HCT116 (cell line): Measurements from ENCODE around the gene TMEM52.

Source experiments
- CTCF ChIP-seq, 3 experiments: fragments of 200-600 bp in 1 of 3; sonication (generic) in 1 of 3; IDR thresholded peaks in 2 of 3; conservative IDR thresholded peaks in 1 of 3; 2 replicates each; pipeline ENCODE4 v1.5.1; 2012 to 2017; ENCODE audit warnings: low read depth in 2 of 3, low read length in 2 of 3, antibody characterized with exemption in 1 of 3, borderline replicate concordance in 1 of 3, control low read depth in 1 of 3, mild to moderate bottlenecking in 1 of 3, mixed read lengths in 1 of 3, mixed run types in 1 of 3, moderate library complexity in 1 of 3; ENCODE audit not compliant: insufficient read depth in 1 of 3
- EZH2 ChIP-seq: fragments of 200-600 bp; sonication (generic); IDR thresholded peaks from 2 replicates; pipeline ENCODE4 v1.6.1; 2017; ENCODE audit warnings: antibody characterized with exemption, mixed run types
- EZH2phosphoT487 ChIP-seq: fragments of 200-600 bp; IDR thresholded peaks from 2 replicates; pipeline ENCODE4 v1.6.1; 2018; ENCODE audit warnings: antibody characterized with exemption, borderline replicate concordance
- FOSL1 ChIP-seq: IDR thresholded peaks from 2 replicates; pipeline ENCODE4 v1.6.1; 2012; ENCODE audit warnings: low read depth
- POLR2A ChIP-seq: IDR thresholded peaks from 2 replicates; pipeline ENCODE4 v1.7.0; 2011; ENCODE audit warnings: borderline replicate concordance; ENCODE audit not compliant: insufficient read depth, insufficient read length; ENCODE audit errors: extremely low read depth
- POLR2AphosphoS5 ChIP-seq: IDR thresholded peaks from 2 replicates; pipeline ENCODE4 v1.6.1; 2011; ENCODE audit warnings: mild to moderate bottlenecking, low read depth, low read length, moderate library complexity
- REST ChIP-seq: IDR thresholded peaks from 2 replicates; pipeline ENCODE4 v1.6.1; 2012; ENCODE audit warnings: low read depth
- SRF ChIP-seq: IDR thresholded peaks from 2 replicates; pipeline ENCODE4 v1.6.1; 2012; ENCODE audit warnings: low read depth

DNA sequence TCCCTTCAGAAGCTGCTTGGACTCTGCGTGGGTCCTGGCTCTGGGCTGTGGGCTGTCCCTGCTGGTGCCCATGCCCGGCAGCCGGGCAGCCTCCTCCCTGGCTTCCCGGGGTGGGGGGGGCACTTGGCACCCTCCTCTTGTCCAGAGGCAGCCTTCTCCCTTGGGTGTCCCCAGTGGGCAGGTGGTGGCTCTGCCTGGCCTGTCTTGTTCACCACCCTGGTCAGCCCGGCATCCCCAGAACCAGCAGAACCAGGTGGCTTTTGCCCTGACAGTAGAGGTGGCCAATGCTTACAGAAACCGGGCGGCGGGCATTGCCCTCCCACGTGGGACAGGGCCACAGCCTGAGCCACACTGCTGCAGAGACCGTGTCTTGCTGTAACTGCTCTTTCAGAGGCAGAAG lies 46.5 kb upstream of the TMEM52 start:
- TF ChIP-seq EZH2 (no peak), CTCF (IDR thresholded peaks at IDR 0.05 in 2 of 3, conservative IDR thresholded peaks at IDR 0.05 in 1 of 3; ENCODE audit: borderline replicate concordance in 1 of 3, insufficient read depth in 1 of 3, low read depth in 2 of 3, low read length in 2 of 3) (no peak), POLR2A (no peak), POLR2AphosphoS5 (no peak), FOSL1 (no peak), SRF (no peak), EZH2phosphoT487 (no peak), REST (no peak)
